Measurements from ENCODE around the gene TCFL5. TPM values are rescaled to one million over a fixed set of nuclear protein-coding genes. Genes with fewer than 3 reads are reported as not detected.
A peak's percentile ranks its signal among the peaks of the same experiment; 100 is the strongest.

TCFL5 gene
- total RNA-seq, 4 donors from 2014 or later: 15.3 to 26.6 (median 20.6) TPM

DNA sequence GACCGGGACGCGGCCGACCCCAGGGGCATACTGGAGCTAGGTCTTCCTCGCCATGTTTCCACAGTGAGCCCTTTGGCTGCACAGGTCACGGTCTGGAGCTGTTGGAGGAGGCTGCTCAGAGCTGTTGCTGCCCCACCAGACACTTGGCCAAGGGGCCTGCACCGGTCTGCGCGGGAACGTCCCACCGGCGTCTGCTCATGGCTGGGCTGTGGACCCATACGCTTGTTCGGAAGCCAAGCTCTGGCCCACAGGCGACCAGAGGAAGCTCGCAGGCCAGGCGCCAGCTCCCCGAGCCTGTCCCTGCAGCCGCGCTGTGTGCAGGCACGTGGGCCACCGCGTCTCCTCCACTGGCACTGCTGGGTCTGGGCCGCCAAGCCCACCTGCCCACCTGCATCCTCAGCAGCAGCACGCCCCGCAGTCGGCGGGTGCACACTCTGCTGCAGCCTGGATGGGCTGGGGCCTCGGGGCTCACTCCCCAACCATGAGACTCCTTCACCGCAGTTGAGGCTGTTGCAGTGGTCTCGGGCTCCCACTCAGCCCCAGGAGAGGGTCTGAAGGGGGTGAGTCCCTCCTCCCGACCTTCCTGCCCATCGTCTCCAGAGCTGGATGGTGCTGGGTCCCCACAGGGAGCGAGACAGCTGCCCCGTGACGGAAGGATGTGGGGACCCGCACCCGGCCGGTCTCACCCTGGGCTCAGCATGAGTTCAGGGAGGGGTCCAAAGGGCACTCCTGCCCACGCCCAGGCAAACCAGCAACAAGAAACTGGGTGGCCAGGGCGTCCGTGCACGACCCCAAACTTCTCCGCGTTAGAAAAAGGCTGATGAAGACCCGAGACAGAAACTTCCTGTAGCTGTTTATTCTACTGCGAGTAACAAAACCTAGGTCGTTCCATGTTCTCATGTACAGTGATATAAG lies 15.5 kb upstream of the TCFL5 start:
- Histone ChIP-seq H3K36me3 (peaks cover 14 to 15% of the 10 kb centered on the region in 2 donors), H3K4me3 (replicated peaks in 1 of 3) (no peak overlapping the region)

DNA sequence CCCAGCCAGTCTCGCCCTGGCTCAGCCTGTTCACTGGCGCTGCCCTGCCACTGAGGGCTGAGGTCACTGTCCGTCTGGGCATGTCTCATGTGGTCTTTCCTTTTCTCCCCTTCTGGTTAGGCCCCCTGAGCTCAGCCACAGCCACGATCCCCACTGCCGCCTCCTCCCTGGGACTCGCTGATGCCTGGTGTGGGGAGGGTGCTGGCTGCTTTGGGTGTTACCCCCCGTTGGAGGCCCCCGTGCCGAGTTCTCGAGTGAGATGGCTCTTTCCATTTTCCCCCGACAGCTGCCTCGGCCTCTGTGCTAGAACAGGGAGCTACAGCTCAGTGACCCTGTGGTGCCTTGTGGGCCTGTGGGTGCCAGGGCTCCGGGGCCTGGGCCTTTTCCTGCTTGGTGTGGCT lies 14.9 kb upstream of the TCFL5 start:
- DNase-seq: no peak
- H3K4me1 ChIP-seq: peaks cover 10 to 20% of the 10 kb centered on the region in 2 donors
- H3K9me3 ChIP-seq: no peaks in the 10 kb centered on the region
- H3K4me3 ChIP-seq (replicated peaks in 1 of 3): no peak overlapping the region
- H3K36me3 ChIP-seq: peaks cover 9% of the 10 kb centered on the region in 2 donors
- intact Hi-C loops (cut with DNase I): no loop called here
- 60 to 61% methylated on average over 12 of the region's 13 CpGs for WGBS, 2 donors
- no peaks in the 10 kb centered on the region for H3K27me3 ChIP-seq
- H3K27ac ChIP-seq: peak overlapping the region; percentile 65 to 74 (median 65)
- TF ChIP-seq POLR2A (IDR thresholded peaks at IDR 0.05): no peak
- TF ChIP-seq, protein P1, sequence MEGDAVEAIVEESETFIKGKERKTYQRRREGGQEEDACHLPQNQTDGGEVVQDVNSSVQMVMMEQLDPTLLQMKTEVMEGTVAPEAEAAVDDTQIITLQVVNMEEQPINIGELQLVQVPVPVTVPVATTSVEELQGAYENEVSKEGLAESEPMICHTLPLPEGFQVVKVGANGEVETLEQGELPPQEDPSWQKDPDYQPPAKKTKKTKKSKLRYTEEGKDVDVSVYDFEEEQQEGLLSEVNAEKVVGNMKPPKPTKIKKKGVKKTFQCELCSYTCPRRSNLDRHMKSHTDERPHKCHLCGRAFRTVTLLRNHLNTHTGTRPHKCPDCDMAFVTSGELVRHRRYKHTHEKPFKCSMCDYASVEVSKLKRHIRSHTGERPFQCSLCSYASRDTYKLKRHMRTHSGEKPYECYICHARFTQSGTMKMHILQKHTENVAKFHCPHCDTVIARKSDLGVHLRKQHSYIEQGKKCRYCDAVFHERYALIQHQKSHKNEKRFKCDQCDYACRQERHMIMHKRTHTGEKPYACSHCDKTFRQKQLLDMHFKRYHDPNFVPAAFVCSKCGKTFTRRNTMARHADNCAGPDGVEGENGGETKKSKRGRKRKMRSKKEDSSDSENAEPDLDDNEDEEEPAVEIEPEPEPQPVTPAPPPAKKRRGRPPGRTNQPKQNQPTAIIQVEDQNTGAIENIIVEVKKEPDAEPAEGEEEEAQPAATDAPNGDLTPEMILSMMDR (IDR thresholded peaks at IDR 0.05): no peak

More for the DNA sequence above, 15.5 kb upstream of the TCFL5 start:
- peak overlapping the region; percentile 65 to 74 (median 65) for H3K27ac ChIP-seq
- DNase-seq: peak; percentile 83 to 88
- no peak for TF ChIP-seq POLR2A (IDR thresholded peaks at IDR 0.05)
- TF ChIP-seq, protein P1 (IDR thresholded peaks at IDR 0.05): no peak
- H3K27me3 ChIP-seq: no peaks in the 10 kb centered on the region
- peaks cover 10 to 20% of the 10 kb centered on the region in 2 donors for H3K4me1 ChIP-seq
- intact Hi-C loops (cut with DNase I): no loop called here
- 51 to 70% methylated on average over 21 to 30 of the region's 48 CpGs for WGBS, 2 donors
- H3K9me3 ChIP-seq: no peaks in the 10 kb centered on the region

DNA sequence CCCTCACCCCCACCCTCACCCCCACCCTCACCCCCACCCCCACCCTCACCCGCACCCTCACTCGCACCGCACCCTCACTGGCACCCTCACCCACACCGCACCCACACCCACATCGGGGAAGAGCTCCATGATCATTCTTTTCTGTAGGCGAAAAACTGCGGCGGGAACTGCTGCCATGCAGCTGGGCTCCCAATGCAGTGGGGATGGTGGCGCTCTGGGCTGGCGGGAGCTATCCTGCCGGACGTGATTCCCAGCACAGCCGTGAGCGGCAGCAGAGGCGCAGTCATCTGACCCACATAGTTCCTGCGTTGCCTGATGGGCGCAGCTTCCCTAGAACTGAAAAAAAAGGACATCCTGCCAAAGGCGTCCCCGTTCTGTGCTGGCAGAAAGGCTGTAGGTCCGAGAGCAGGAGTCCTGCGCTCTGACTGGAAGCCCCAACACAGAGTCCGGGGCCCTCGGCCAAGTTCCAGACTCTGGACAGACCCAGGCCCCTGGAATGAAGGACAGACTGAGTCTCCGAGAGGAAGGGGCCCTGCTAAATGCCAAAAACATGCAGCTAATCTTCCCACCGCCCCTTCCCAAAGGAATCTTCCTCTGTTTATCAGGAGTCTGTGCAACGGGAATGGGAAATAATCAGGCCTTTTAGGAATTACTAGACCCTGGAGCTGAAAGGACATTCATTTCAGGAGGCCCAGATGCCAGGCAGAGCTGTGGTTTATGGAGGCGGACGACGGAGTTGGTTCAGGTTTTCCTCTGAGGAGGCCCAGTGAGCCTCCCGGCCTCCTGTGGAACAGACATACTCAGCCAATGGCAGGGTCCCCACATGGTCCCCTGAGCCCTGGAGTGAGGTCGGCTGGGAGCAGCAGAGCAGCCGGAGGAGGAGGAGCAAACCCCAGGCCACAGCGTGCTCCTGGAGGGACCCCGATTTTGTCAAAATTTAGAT lies 14.1 kb upstream of the TCFL5 start:
- intact Hi-C loops (cut with DNase I): no loop called here
- peak overlapping the region; percentile 65 to 74 (median 65) for H3K27ac ChIP-seq
- WGBS, 2 donors: 58 to 84% methylated on average over 12 to 30 of the region's 34 CpGs
- no peak overlapping the region for H3K4me3 ChIP-seq (replicated peaks in 1 of 3)
- peak; percentile 60 to 61 for DNase-seq
- no peaks in the 10 kb centered on the region for H3K27me3 ChIP-seq
- TF ChIP-seq, protein P1 (IDR thresholded peaks at IDR 0.05): peak in 3 of 6 experiments; percentile 11 to 35 (median 32)
- no peak for TF ChIP-seq POLR2A (IDR thresholded peaks at IDR 0.05)
- H3K36me3 ChIP-seq: peaks cover 1 to 3% of the 10 kb centered on the region in 2 donors
- H3K4me1 ChIP-seq: peaks cover 10 to 20% of the 10 kb centered on the region in 2 donors
- H3K9me3 ChIP-seq: no peaks in the 10 kb centered on the region

DNA sequence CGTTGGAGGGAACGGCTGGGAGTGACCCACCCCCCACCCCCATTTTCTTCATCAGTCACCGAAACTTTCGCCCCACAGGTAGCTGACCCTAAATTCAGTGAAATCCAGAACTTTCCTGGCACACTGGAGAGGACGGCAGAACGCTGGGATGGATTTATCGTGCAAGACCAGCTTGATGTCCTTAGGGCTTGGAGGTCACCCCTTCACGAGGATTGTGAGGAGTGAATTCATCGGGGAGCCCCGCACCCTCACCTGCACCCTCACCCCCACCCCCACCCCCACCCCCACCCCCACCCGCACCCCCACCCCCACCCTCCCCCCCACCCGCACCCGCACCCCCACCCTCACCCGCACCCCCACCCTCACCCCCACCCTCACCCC lies 13.3 kb upstream of the TCFL5 start:
- 93 to 97% methylated on average over 7 to 9 of the region's 14 CpGs for WGBS, 2 donors
- no peaks in the 10 kb centered on the region for H3K9me3 ChIP-seq
- no peak for DNase-seq
- no peak overlapping the region for H3K27ac ChIP-seq
- no peak overlapping the region for H3K4me3 ChIP-seq (replicated peaks in 1 of 3)
- no peak for TF ChIP-seq POLR2A (IDR thresholded peaks at IDR 0.05)
- TF ChIP-seq, protein P1 (IDR thresholded peaks at IDR 0.05): no peak
- intact Hi-C loops (cut with DNase I): no loop called here
- H3K36me3 ChIP-seq: peaks cover 0 to under 1% of the 10 kb centered on the region in 2 donors
- no peaks in the 10 kb centered on the region for H3K27me3 ChIP-seq
- H3K4me1 ChIP-seq: peaks cover 10 to 20% of the 10 kb centered on the region in 2 donors
